ENCODE measurements around the gene SLC36A3. TPM values are rescaled to one million over a fixed set of nuclear protein-coding genes. Genes with fewer than 3 reads are reported as not detected.

SLC36A3 gene
- total RNA-seq, result 1 to 10 TPM; 4.2 to 8.3 TPM
- 21.9 TPM for polyA plus RNA-seq (ENCODE audit: insufficient read depth, low read depth, low replicate concordance)
- long read RNA-seq, donor 1, result 0 reads
- long read RNA-seq, donor 2, result 0 reads

DNA sequence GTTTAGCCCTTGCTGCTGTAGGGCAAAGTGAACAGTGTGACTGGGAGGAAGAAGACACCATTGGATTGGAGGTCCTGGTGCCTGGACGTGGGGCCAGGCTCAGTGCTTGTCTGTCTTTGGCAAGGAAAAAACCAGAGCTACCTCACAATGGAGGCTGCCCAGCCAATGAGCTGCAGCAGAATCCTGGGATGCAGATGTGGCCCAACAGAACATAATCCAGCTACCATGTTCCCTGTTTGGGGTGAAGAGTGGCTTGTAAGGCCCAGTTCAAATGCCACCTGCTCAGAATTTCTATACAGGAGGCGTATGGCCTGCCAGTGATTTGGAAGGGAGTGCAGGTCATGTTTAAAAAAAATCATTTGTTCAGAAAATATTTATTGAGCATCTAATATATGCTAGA lies at the start of gene SLC36A3:
Gene SLC36A3 (minus strand): TSS at position 101 of the 400 bp plus-strand sequence. CDS start 412 bp downstream, outside the sequence.
- no peak within 1 kb of the TSS for H3K27ac ChIP-seq
- no peaks in the 10 kb centered on the region for H3K4me1 ChIP-seq
- H3K27me3 ChIP-seq, result no peaks in the 10 kb centered on the region
- H3K4me3 ChIP-seq, result no peak within 1 kb of the TSS
- no peak for DNase-seq
- no peaks in the 10 kb centered on the region for H3K36me3 ChIP-seq (ENCODE audit: low read depth, missing control alignments)
- intact Hi-C loops (cut with DNase I; ENCODE audit: low total_unique reads), result no loop called here
- H3K9me3 ChIP-seq, result no peaks in the 10 kb centered on the region
- WGBS, 2 donors, result 83 to 100% methylated on average over 2 of the region's 2 CpGs
- TF ChIP-seq POLR2A (IDR thresholded peaks at IDR 0.05), result no peak
- TF ChIP-seq, protein P1, sequence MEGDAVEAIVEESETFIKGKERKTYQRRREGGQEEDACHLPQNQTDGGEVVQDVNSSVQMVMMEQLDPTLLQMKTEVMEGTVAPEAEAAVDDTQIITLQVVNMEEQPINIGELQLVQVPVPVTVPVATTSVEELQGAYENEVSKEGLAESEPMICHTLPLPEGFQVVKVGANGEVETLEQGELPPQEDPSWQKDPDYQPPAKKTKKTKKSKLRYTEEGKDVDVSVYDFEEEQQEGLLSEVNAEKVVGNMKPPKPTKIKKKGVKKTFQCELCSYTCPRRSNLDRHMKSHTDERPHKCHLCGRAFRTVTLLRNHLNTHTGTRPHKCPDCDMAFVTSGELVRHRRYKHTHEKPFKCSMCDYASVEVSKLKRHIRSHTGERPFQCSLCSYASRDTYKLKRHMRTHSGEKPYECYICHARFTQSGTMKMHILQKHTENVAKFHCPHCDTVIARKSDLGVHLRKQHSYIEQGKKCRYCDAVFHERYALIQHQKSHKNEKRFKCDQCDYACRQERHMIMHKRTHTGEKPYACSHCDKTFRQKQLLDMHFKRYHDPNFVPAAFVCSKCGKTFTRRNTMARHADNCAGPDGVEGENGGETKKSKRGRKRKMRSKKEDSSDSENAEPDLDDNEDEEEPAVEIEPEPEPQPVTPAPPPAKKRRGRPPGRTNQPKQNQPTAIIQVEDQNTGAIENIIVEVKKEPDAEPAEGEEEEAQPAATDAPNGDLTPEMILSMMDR (IDR thresholded peaks at IDR 0.05), result no peak

DNA sequence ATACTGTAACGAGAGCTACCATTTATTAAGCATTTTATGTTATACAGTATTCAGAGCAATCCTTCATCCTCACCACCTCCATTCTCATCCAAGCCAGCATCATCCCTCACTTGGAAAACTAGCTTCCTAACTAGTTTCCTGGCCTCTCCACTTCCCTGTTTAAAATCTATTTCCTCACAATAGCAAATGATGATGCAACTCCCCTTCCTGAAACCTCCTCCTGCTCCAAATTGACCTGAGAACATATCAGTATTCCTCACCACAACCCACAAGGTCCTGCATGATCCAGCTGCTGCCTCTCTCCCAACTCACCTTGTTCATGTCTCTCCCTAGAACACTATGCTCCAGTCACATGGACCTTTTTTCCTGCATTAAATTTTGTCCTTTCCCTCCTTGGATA lies 48.1 kb upstream of the SLC36A3 start:
- H3K27me3 ChIP-seq, result no peaks in the 10 kb centered on the region
- 93 to 96% methylated on average over 1 of the region's 1 CpG for WGBS, 2 donors
- no peaks in the 10 kb centered on the region for H3K4me1 ChIP-seq
- TF ChIP-seq, protein P1 (IDR thresholded peaks at IDR 0.05), result no peak
- no peak for TF ChIP-seq POLR2A (IDR thresholded peaks at IDR 0.05)
- DNase-seq, result no peak
- intact Hi-C loops (cut with DNase I; ENCODE audit: low total_unique reads), result no loop called here
- no peak overlapping the region for H3K27ac ChIP-seq
- H3K9me3 ChIP-seq, result no peaks in the 10 kb centered on the region
- H3K4me3 ChIP-seq, result no peak overlapping the region
- H3K36me3 ChIP-seq (ENCODE audit: low read depth, missing control alignments), result no peaks in the 10 kb centered on the region

DNA sequence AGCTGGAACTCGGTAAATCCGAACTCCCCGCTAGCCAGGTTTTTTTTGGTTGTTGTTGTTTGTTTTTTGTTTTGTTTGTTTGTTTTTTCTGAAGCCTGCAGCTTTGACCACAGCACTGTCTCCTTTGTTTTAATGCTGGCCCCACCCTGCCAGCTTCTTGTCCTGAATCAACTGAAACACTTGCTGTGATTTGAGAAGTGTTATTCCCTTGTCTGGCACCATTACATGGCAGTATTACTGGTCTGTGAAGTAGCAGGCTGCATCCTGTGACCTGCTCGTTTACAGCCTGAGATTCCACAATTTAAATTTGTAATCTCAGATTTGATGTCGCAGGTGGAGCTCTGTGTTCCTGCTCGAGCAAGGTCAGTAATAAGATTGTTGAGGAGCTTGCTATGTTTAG lies 45.2 kb upstream of the SLC36A3 start:
- no peak overlapping the region for H3K27ac ChIP-seq
- 53 to 57% methylated on average over 6 of the region's 6 CpGs for WGBS, 2 donors
- no peaks in the 10 kb centered on the region for H3K27me3 ChIP-seq
- no peaks in the 10 kb centered on the region for H3K36me3 ChIP-seq (ENCODE audit: low read depth, missing control alignments)
- DNase-seq, result no peak
- H3K4me1 ChIP-seq, result no peaks in the 10 kb centered on the region
- intact Hi-C loops (cut with DNase I; ENCODE audit: low total_unique reads), result no loop called here
- no peaks in the 10 kb centered on the region for H3K9me3 ChIP-seq
- no peak for TF ChIP-seq POLR2A (IDR thresholded peaks at IDR 0.05)
- TF ChIP-seq, protein P1 (IDR thresholded peaks at IDR 0.05), result no peak
- H3K4me3 ChIP-seq, result no peak overlapping the region

DNA sequence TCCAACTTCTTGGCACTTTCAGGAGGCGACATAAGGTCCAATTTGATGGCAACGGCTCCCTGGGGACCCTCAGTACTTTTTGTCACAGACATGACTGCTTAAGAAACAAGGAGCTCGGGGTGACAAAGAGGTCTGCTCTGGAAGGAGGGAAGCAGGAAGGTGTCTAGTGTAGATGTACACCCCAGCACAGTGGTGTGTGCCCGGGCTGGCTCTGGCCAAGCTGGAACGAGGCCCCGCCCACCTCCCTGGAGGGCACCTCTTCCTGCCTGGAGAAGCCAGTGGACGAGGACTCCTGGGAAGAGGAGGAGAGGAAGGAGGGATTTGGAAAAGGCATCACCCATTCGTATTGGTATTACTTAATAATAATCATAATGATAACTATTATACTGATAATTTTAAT lies 43.8 kb upstream of the SLC36A3 start, which contains the start of gene SLC36A2:
Gene SLC36A2 (minus strand): TSS at position 191 of the 400 bp plus-strand sequence. CDS start 99 bp downstream, at position 92.
- no peak for TF ChIP-seq POLR2A (IDR thresholded peaks at IDR 0.05)
- TF ChIP-seq, protein P1 (IDR thresholded peaks at IDR 0.05), result no peak
- H3K4me3 ChIP-seq, result no peak within 1 kb of the TSS
- WGBS, 2 donors, result 73 to 77% methylated on average over 8 of the region's 8 CpGs
- H3K9me3 ChIP-seq, result no peaks in the 10 kb centered on the region
- intact Hi-C loops (cut with DNase I; ENCODE audit: low total_unique reads), result no loop called here
- no peak within 1 kb of the TSS for H3K27ac ChIP-seq
- no peaks in the 10 kb centered on the region for H3K27me3 ChIP-seq
- DNase-seq, result no peak
- no peaks in the 10 kb centered on the region for H3K36me3 ChIP-seq (ENCODE audit: low read depth, missing control alignments)
- no peaks in the 10 kb centered on the region for H3K4me1 ChIP-seq

DNA sequence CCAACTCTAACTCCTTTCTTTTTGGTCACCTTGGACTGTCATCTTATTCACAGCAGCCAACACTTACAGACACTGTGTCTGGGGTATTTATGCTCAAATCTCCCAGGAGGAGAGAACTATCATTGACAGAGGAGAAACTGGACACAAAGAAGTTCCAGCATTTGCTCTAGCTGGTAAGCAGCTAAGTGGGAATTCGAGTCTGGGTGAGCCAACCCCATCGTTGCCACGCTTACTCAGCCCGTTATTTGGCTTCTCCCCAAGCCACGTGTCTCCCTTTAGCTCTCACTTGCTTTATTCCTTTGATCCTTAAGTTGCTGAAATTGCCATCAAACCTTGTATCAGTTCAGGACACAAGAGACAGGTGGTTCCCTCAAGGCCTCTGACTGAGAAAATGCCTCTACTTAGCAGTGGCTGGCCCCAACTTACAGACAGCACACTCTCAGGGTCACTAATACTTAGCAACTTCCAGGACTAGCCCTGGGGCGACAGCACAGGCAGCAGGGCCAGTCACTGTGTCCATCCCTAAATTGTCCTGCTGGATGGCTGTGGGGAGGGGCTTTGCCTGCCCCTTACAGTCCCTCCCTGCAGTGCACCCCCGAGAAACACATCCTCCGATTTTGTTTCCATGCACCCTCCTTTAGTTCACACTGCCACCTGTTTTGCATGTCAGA lies 42.4 kb upstream of the SLC36A3 start:
- DNase-seq, result no peak
- TF ChIP-seq, protein P1 (IDR thresholded peaks at IDR 0.05), result no peak
- no peak for TF ChIP-seq POLR2A (IDR thresholded peaks at IDR 0.05)
- intact Hi-C loops (cut with DNase I; ENCODE audit: low total_unique reads), result no loop called here
- Histone ChIP-seq H3K4me3 (no peak overlapping the region), H3K4me1 (no peaks in the 10 kb centered on the region), H3K36me3 (ENCODE audit: low read depth, missing control alignments) (no peaks in the 10 kb centered on the region), H3K9me3 (no peaks in the 10 kb centered on the region), H3K27me3 (no peaks in the 10 kb centered on the region), H3K27ac (no peak overlapping the region)
- 53 to 80% methylated on average over 8 of the region's 8 CpGs for whole genome bisulfite sequencing, 2 donors

Measured in testis (tissue), 5 donors.